COLO829 (cell line): Measurements from ENCODE around the gene ATXN7L1.
"Not testable (repeated sequence)": the region's sequence is repeated elsewhere in the genome, so short reads cannot be mapped to it uniquely, and the experiment has no call there.

Experiments
- DNase-seq: peaks from one replicate; pipeline ENCODE4 v3.0.0; 2012; ENCODE audit warnings: low spot score

The ATXN7L1 gene

DNA sequence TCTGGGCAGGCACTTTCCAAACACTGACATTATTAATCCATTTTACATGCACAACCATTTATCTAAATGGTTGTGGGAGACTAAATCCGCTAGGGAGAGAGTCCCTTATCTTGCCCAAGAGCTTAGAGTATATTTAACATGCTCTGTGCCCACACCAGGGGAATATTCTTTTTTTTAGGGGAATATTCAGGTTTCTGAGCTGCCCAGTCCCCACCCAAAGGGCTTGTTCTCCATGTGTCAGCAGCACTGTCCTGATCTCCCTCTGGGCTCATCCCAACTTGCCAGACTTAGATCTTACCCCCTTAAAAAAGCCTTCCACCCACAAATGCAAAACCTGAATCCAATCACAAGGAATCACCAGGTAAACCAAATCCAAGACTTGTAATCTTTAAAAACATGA, 132.1 kb downstream of the ATXN7L1 start:
- no peak for DNase-seq

DNA sequence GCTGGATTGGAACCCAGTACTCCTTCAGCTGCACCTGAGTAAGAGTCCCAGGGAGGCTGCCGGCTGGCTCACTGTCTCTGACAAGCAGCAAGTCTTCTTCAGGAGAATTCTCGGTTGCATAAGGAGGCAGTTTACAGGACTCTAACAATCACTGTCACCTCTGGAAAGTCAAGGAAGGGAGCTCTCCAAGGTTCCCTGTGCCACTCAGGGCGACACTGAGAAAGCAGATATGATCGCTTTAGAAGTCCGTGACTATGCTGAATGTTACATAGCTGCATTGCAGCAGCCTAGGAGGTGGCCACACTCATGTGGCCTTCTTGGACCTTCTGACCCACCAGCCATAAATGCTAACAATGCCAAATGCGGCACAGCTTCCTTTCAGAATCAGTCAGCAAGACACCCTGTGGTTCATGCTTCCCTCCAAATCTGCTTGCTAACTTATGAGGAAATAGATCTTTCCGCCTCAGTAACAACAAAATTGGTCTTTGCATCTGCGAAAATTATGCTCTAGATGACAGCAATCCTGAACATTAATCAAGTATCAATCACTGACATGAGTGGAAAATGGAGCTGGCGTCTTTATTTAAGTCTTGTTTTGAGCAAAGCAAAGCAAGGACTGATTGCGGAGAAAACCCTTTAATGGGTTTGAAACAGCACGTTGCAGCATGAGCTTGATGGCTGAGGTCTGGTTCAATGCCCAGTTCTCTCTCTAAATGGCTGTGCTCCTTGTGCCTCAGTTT, 132.9 kb downstream of the ATXN7L1 start:
- no peak for DNase-seq

GRCh38 chr7:105742787-105743186, 133.6 kb downstream of the ATXN7L1 start:
- DNase-seq = no peak

DNA sequence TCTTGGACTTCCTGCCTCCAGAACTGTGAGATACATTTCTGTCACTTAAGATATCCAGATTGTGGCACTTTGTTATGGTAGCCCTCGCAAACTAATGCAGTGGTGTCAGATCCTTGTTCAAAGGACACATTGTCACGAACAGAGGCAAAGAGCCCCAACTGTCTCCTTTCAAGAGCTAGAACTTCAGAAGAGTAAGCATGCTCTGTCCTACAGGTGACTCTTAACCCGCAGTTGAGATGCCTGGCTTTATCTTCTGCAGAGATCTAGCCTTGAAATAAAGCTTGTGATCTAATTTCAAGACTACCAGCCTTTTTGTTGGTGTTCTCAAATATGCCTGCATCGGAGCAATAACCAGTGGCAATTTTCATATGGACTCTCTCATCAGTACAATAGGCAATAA, 134.4 kb downstream of the ATXN7L1 start:
- DNase-seq = no peak

- DNase-seq = no peak
Observed at GRCh38 chr7:105738133-105738532, 138.3 kb downstream of the ATXN7L1 start.

DNA sequence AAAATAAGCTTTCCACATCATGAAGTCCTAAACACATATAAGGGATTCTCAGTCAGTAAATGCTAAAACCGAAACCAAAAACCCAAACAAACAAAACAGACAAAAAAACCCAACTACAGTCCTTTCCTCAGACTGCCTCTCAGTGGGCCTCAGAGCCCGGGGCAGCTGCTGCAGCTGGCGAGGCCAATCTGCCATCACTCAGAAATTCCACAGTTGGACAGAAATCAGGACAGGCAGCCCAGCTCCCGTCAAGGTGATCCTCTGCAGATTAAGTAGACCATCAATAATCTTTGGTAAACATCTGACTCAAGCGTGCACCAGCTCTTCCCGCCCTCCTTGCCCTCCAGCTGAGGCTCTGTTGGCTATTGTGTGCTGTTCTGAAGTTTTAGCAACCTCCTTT, 142.2 kb downstream of the ATXN7L1 start:
- DNase-seq = no peak

- no peak for DNase-seq
Observed at GRCh38 chr7:105731042-105731441, 145.4 kb downstream of the ATXN7L1 start.

DNA sequence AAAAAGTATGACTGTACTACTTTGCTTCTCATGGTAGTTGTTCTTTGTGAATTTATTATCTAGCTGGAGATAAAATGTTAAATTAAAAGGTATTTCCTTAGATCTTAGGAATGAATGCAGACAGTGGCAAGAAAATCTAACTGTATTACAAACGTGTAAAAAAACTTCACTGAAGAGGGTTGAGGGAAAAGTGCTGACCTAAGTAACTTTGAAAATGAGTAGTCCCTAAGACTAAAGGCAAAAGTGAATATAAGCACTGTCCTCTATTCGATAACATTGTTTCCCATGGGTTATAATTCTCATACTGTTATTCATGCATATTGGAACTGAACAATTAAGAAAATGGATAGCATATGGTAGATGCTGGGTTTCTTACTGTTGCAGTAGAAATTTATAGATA, 148.4 kb downstream of the ATXN7L1 start:
- DNase-seq = no peak

DNA sequence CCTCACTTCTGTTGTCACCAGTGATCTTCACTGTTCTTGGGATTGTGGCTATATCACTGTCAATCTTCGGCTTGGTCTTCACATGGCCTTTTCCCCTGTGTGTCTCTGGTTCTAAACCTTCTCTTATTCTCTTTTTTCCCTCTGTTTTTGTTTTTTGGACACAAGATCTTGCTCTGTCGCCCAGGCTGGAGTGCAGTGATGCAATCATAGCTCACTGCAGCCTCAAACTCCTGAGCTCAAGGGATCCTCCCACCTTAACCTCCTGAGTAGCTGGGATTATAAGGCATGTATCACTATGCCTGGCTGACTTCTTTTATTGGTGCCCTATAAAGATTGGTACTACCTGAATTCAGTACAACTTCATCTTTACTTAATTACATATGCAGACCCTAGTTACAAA, 151.7 kb downstream of the ATXN7L1 start:
- DNase-seq = no peak

DNA sequence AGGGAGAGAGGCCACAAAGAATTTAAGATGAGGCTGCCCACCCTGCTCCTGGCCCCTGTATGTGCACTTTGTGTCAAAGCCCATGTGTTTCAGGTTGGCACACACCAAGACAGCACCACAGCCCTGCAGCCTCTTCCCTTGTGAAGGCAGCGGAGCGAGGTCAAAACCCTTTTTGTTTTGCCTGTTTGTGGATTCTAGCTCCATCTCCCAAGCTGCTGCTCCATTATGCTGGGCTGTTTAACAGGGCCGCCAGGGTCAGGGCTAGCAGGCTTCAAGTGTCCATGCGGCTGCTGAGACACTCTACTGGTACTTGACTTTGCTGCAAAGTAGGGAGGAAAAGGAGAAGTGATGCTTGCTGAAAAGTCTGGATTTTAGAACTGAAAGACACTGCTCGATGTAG, 152.8 kb downstream of the ATXN7L1 start:
- no peak for DNase-seq

GRCh38 chr7:105721571-105722104, 154.8 kb downstream of the ATXN7L1 start:
- no peak for DNase-seq

GRCh38 chr7:105719919-105720318, 156.5 kb downstream of the ATXN7L1 start:
- no peak for DNase-seq

- no peak for DNase-seq
Observed at GRCh38 chr7:105719395-105719794, 157.0 kb downstream of the ATXN7L1 start.

GRCh38 chr7:105718511-105718925, 157.9 kb downstream of the ATXN7L1 start:
- no peak for DNase-seq

DNA sequence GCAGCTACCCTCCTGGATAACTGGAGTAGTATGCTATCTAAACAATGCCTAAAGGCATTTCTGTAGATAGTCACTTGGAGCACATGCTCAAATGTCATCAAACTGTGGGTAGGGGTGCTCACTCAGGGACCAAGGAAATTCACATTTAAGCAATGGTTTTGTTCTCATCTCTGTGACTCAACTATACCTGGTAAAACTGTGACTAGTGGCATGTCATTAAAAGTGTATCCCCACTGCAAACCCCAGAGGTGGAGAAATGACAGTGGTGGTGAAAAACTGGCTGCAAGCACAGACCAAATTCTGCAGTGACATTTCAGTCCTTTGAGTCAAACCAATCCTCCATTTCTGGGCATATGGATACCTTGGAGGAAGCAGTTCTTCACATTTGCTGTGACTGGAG, 160.9 kb downstream of the ATXN7L1 start:
- no peak for DNase-seq

GRCh38 chr7:105713488-105714465, 162.6 kb downstream of the ATXN7L1 start:
- DNase-seq = no peak

GRCh38 chr7:105712877-105713276, 163.5 kb downstream of the ATXN7L1 start:
- no peak for DNase-seq

DNA sequence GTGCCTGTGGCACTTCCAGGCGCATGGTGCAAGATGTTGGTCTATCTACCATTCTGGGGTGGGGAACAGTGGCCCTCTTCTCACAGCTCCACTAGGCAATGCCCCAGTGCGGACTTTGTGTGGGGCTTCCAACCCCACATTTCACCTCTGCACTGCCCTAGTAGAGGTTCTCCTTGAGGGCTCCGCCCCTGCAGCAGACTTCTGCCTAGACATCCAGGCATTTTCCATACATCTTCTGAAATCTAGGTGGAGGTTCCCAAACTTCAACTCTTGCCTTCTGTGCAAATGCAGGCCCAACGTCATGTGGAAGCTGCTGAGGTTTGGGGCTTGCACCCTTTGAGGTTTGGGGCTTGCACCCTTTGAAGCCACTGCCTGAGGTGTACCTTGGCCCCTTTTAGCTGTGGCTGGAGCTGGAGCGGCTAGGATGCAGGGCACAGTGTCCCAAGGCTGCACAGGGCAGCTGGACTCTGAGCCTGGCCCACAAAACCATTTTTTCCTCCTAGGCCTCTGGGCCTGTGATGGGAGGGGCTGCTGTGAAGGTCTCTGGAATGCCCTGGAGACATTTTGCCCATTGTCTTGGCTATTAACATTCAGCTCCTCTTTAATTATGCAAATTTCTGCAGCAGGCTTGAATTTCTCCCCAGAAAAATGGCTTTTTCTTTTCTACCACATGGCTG, 164.5 kb downstream of the ATXN7L1 start:
- DNase-seq = no peak

- DNase-seq = not testable (repeated sequence)
Observed at GRCh38 chr7:105710720-105711119, 165.7 kb downstream of the ATXN7L1 start.

- no peak for DNase-seq
Observed at GRCh38 chr7:105708763-105709080, 167.7 kb downstream of the ATXN7L1 start.

DNA sequence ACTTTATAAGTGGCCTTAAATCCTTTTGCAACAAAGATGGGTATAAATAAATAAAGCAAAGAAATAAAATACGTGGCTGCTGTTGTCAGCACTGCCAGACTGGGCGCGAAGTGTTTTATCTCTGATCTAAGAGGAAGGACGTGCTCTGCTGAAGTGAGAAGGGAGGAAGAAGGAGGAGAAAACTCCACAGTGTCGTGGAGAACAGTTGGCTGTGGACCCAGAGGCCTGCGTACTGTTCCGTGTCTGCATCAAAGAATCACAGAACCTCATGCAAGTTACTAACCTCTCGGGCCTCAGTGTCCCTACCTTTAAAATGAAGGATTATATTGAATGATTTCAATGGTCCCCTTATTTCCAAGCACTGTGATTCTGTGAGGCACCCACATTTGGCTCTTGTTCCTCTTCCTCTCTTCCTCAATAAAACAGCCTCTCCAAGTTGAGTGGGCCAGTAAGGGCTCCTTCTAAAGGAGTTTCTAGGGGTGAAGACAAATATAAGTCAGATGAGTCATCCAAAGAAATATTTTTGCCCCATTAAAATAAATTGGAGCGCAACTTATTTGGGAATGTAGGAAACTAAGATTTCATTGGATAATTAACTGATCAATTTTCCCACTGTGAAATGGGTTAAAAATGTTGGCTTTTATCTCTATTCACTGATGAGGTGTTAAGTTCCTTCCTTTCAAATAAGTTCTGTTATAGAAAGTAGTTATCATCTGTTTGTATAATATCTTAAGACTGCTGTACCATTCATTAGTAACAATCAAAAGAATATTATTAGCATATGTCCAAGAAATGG, 168.2 kb downstream of the ATXN7L1 start:
- no peak for DNase-seq

DNA sequence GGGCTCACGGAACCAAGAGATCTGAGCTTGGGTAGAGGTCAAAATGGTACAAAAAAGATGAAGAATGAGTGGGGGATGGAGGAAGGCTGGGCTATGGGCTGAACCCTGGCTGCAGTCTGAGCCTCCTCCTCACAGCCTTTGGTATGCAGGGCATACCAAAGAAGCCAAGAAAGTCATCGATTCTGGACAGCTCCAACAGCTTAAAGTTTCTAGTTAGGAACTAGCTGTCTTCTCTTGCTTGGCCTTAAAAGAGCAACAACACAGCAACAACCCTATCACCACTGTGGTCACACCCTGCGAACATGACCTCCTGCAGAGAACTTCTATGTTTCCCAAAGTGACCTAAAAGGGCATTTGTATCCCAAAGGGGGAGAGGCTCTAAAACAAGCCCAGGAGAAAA, 169.0 kb downstream of the ATXN7L1 start:
- DNase-seq = no peak
